WTC11 (cell line): ENCODE results near the gene TREX2. TPM values are rescaled to one million over a fixed set of nuclear protein-coding genes. Genes with fewer than 3 reads are reported as not detected.

Experiments
- ATAC-seq: fragments of 200-7000 bp; cut with Tn5 transposase; 2 replicates; pipeline ENCODE4 v1.10.0; 2021; ENCODE audit warnings: mild to moderate bottlenecking, moderate library complexity
- CTCF ChIA-PET: fragments of 300-600 bp; sonication (Branson Sonifier 250); formaldehyde crosslinking; loops from one replicate; lab custom pipeline; 2021; ENCODE audit warnings: antibody characterized with exemption; lab: Charles Lee
- POLR2A ChIA-PET: fragments of 350-600 bp; sonication (Branson Sonifier 250); formaldehyde crosslinking; loops from one replicate; lab custom pipeline; 2021; ENCODE audit warnings: antibody characterized with exemption; lab: Charles Lee
- DNase-seq: peaks from one replicate; pipeline ENCODE4 v3.0.0; 2021; ENCODE audit warnings: low spot score
- H3K27ac Mint-ChIP-seq: 2 replicates; pipeline ENCODE4 v1.8.0; 2021; ENCODE audit warnings: mixed read lengths
- H3K27me3 Mint-ChIP-seq: 2 replicates; pipeline ENCODE4 v1.8.0; 2021; ENCODE audit warnings: low read depth, mild to moderate bottlenecking, moderate library complexity, mixed read lengths
- H3K36me3 Mint-ChIP-seq: 2 replicates; pipeline ENCODE4 v1.8.0; 2021; ENCODE audit warnings: mixed read lengths
- H3K4me1 Mint-ChIP-seq: 2 replicates; pipeline ENCODE4 v1.8.0; 2022; ENCODE audit warnings: mixed read lengths
- H3K4me3 Mint-ChIP-seq: 2 replicates; pipeline ENCODE4 v1.8.0; 2021; ENCODE audit warnings: mild to moderate bottlenecking, moderate library complexity, mixed read lengths
- H3K9me3 Mint-ChIP-seq: 2 replicates; pipeline ENCODE4 v1.8.0; 2021; ENCODE audit warnings: mixed read lengths
- AR ChIP-seq: fragments of 250-450 bp; sonication (Bioruptor Pico); IDR thresholded peaks from 2 replicates; pipeline ENCODE4 v1.9.0; 2021; ENCODE audit warnings: mild to moderate bottlenecking
- CREB1 ChIP-seq: sonication (generic); formaldehyde crosslinking; IDR thresholded peaks from 2 replicates; pipeline ENCODE4 v1.8.0; 2023; ENCODE audit warnings: mild to moderate bottlenecking, missing genetic modification reagents
- CTCF ChIP-seq: fragments of 200-600 bp; IDR thresholded peaks from 2 replicates; pipeline ENCODE4 v1.8.0; 2022; ENCODE audit warnings: antibody characterized with exemption
- EMX1 ChIP-seq: fragments of 250-450 bp; sonication (Bioruptor Pico); IDR thresholded peaks from 2 replicates; pipeline ENCODE4 v1.8.0; 2021; ENCODE audit warnings: mild to moderate bottlenecking
- FOXJ3 ChIP-seq: sonication (generic); formaldehyde crosslinking; IDR thresholded peaks from 2 replicates; pipeline ENCODE4 v1.9.0; 2021; ENCODE audit warnings: missing genetic modification reagents, mild to moderate bottlenecking, borderline replicate concordance
- HMGXB4 ChIP-seq: sonication (generic); formaldehyde crosslinking; IDR thresholded peaks from 2 replicates; pipeline ENCODE4 v1.8.1; 2023; ENCODE audit warnings: mild to moderate bottlenecking, moderate library complexity, missing genetic modification reagents
- IRF1 ChIP-seq: sonication (generic); formaldehyde crosslinking; IDR thresholded peaks from 2 replicates; pipeline ENCODE4 v1.8.0; 2023; ENCODE audit warnings: missing genetic modification reagents
- KAT7 ChIP-seq: sonication (generic); formaldehyde crosslinking; IDR thresholded peaks from 2 replicates; pipeline ENCODE4 v1.8.1; 2023; ENCODE audit warnings: missing genetic modification reagents, mild to moderate bottlenecking, borderline replicate concordance
- MLX ChIP-seq: sonication (generic); formaldehyde crosslinking; IDR thresholded peaks from 2 replicates; pipeline ENCODE4 v1.8.1; 2023; ENCODE audit warnings: mild to moderate bottlenecking, missing genetic modification reagents, moderate library complexity
- MYBL2 ChIP-seq: sonication (generic); formaldehyde crosslinking; IDR thresholded peaks from 2 replicates; pipeline ENCODE4 v1.8.1; 2023; ENCODE audit warnings: mild to moderate bottlenecking, moderate library complexity, missing genetic modification reagents
- NR1H2 ChIP-seq: sonication (generic); formaldehyde crosslinking; IDR thresholded peaks from 2 replicates; pipeline ENCODE4 v1.9.0; 2021; ENCODE audit warnings: mild to moderate bottlenecking, moderate library complexity, missing genetic modification reagents
- NR3C1 ChIP-seq: sonication (generic); formaldehyde crosslinking; conservative IDR thresholded peaks from 2 replicates; pipeline ENCODE4 v1.8.1; 2023; ENCODE audit warnings: low read depth, mild to moderate bottlenecking, missing genetic modification reagents
- PRDM15 ChIP-seq: sonication (generic); formaldehyde crosslinking; IDR thresholded peaks from 2 replicates; pipeline ENCODE4 v1.8.0; 2022; ENCODE audit warnings: missing genetic modification reagents
- PRRX2 ChIP-seq: fragments of 250-450 bp; sonication (Bioruptor Pico); IDR thresholded peaks from 2 replicates; pipeline ENCODE4 v1.8.0; 2021; ENCODE audit warnings: mild to moderate bottlenecking
- RORB ChIP-seq: fragments of 250-450 bp; sonication (Bioruptor Pico); IDR thresholded peaks from 2 replicates; pipeline ENCODE4 v1.9.0; 2021; ENCODE audit warnings: mild to moderate bottlenecking
- SMAD4 ChIP-seq: sonication (generic); formaldehyde crosslinking; IDR thresholded peaks from 2 replicates; pipeline ENCODE4 v1.8.0; 2022; ENCODE audit warnings: mild to moderate bottlenecking, missing genetic modification reagents
- SOX15 ChIP-seq: fragments of 250-450 bp; sonication (Bioruptor Pico); IDR thresholded peaks from 2 replicates; pipeline ENCODE4 v1.9.0; 2021; ENCODE audit warnings: mild to moderate bottlenecking
- SP1 ChIP-seq: sonication (generic); formaldehyde crosslinking; conservative IDR thresholded peaks from 2 replicates; pipeline ENCODE4 v1.8.1; 2022; ENCODE audit warnings: missing genetic modification reagents
- TEAD1 ChIP-seq: sonication (generic); formaldehyde crosslinking; IDR thresholded peaks from 2 replicates; pipeline ENCODE4 v1.8.0; 2022; ENCODE audit warnings: mild to moderate bottlenecking, missing genetic modification reagents
- TEAD4 ChIP-seq: sonication (generic); formaldehyde crosslinking; IDR thresholded peaks from 2 replicates; pipeline ENCODE4 v1.8.0; 2022; ENCODE audit warnings: mild to moderate bottlenecking, missing genetic modification reagents
- ZNF121 ChIP-seq: sonication (generic); formaldehyde crosslinking; IDR thresholded peaks from 2 replicates; pipeline ENCODE4 v1.8.0; 2023; ENCODE audit warnings: missing genetic modification reagents
- ZNF396 ChIP-seq: fragments of 250-450 bp; sonication (Bioruptor Pico); IDR thresholded peaks from 2 replicates; pipeline ENCODE4 v1.8.0; 2021; ENCODE audit warnings: mild to moderate bottlenecking, moderate library complexity, borderline replicate concordance
- total RNA-seq: library from RNA; stranded (reverse); gene quantifications from 3 replicates; pipeline ENCODE4 v1.2.3, GENCODE V29; 2021

The TREX2 gene
- total RNA-seq, 1 experiment from 2014 or later: 1.5 TPM

- TF ChIP-seq NR3C1 (CRISPR knock-in tag) (no peak), PRRX2 (CRISPR knock-in tag) (no peak), MLX (CRISPR knock-in tag) (no peak), IRF1 (no peak), PRDM15 (no peak), ZNF121 (no peak)
Measured at GRCh38 chrX:153478746-153479145, 32.9 kb upstream of the TREX2 start (continued).

GRCh38 chrX:153477901-153478300, 32.0 kb upstream of the TREX2 start:
- CTCF ChIA-PET: interaction anchor here (0.6 kb wide), 1 partner anchor 8 kb away, joined by 3 read pairs; no protein-coding TSS in a partner anchor
- no peak overlapping the region for H3K4me3 Mint-ChIP-seq
- H3K9me3 Mint-ChIP-seq: no peaks in the 10 kb centered on the region
- POLR2A ChIA-PET: no interaction called here
- H3K36me3 Mint-ChIP-seq: no peaks in the 10 kb centered on the region
- TF ChIP-seq TEAD4 (CRISPR knock-in tag) (no peak), MLX (CRISPR knock-in tag) (no peak), SP1 (CRISPR knock-in tag) (no peak), KAT7 (CRISPR knock-in tag) (no peak), NR1H2 (CRISPR knock-in tag) (no peak), AR (no peak), CREB1 (no peak), EMX1 (no peak), FOXJ3 (CRISPR knock-in tag) (no peak), SOX15 (CRISPR knock-in tag) (no peak), TEAD1 (no peak), ZNF396 (CRISPR knock-in tag) (no peak)
- H3K27ac Mint-ChIP-seq: no peak overlapping the region
- H3K27me3 Mint-ChIP-seq: peaks cover 36% of the 10 kb centered on the region
- H3K4me1 Mint-ChIP-seq: peaks cover 15% of the 10 kb centered on the region
- DNase-seq (no peak), ATAC-seq (no peak)

GRCh38 chrX:153477364-153477857, 31.6 kb upstream of the TREX2 start:
- ChIA-PET POLR2A (no interaction called here), CTCF (interaction anchor here (0.6 to 1.3 kb wide), 4 partner anchors 8 to 167 kb away, joined by 3 to 7 read pairs (median 6); no protein-coding TSS in a partner anchor)
- H3K36me3 Mint-ChIP-seq: no peaks in the 10 kb centered on the region
- no peak overlapping the region for H3K4me3 Mint-ChIP-seq
- peaks cover 15% of the 10 kb centered on the region for H3K4me1 Mint-ChIP-seq
- no peak overlapping the region for H3K27ac Mint-ChIP-seq
- no peaks in the 10 kb centered on the region for H3K9me3 Mint-ChIP-seq
- ATAC-seq (no peak; the same call in 1 of the 2 replicates), DNase-seq (no peak)
- peaks cover 36% of the 10 kb centered on the region for H3K27me3 Mint-ChIP-seq
- TF ChIP-seq IRF1 (no peak), SMAD4 (CRISPR knock-in tag) (no peak), FOXJ3 (CRISPR knock-in tag) (no peak), MYBL2 (CRISPR knock-in tag) (no peak), HMGXB4 (CRISPR knock-in tag) (no peak), RORB (CRISPR knock-in tag) (no peak), CTCF (no peak)
